ENCODE results near the gene ERBB4.

- TF ChIP-seq JUN (IDR thresholded peaks at IDR 0.05): no peak
- TF ChIP-seq CTCF (IDR thresholded peaks at IDR 0.05): no peak
- no peak for TF ChIP-seq MAX (IDR thresholded peaks at IDR 0.05)
- TF ChIP-seq POLR2A (IDR thresholded peaks at IDR 0.05; ENCODE audit: low read length): no peak
- TF ChIP-seq BHLHE40 (IDR thresholded peaks at IDR 0.05; ENCODE audit: low read depth, low read length): no peak
- no peak for TF ChIP-seq PBX3 (IDR thresholded peaks at IDR 0.05)
- no peak for TF ChIP-seq KDM1A (IDR thresholded peaks at IDR 0.05; ENCODE audit: low read depth)
- TF ChIP-seq MAZ (IDR thresholded peaks at IDR 0.05; ENCODE audit: borderline replicate concordance, low read depth, low read length): no peak
- TF ChIP-seq JUNB (IDR thresholded peaks at IDR 0.05): no peak
- no peak for TF ChIP-seq EHMT2 (IDR thresholded peaks at IDR 0.05; ENCODE audit: low read depth)
- no peak for TF ChIP-seq RNF2 (IDR thresholded peaks at IDR 0.05; ENCODE audit: borderline replicate concordance, low read depth)
- no peak for TF ChIP-seq MYC (IDR thresholded peaks at IDR 0.05; ENCODE audit: borderline replicate concordance, low read length)
- no peak for TF ChIP-seq CHD4 (IDR thresholded peaks at IDR 0.05; ENCODE audit: borderline replicate concordance)
These were observed 637.3 kb downstream of the ERBB4 start for GRCh38 chr2:211901226-211901846.
